GM12878 (cell line): ENCODE data around the gene SNCG. TPM values are rescaled to one million over a fixed set of nuclear protein-coding genes. Genes with fewer than 3 reads are reported as not detected.
"Not testable (repeated sequence)": the region's sequence is repeated elsewhere in the genome, so short reads cannot be mapped to it uniquely, and the experiment has no call there.

Source experiments
- ATAC-seq: fragments of 200-7000 bp; cut with Tn5 transposase; 3 replicates; pipeline ENCODE4 v1.9.1; 2020; ENCODE audit warnings: mild to moderate bottlenecking, moderate library complexity
- BruUV-seq: library from RNA; stranded (reverse); fragments of 400-500 nt; replicated peaks from 2 replicates; lab custom pipeline; 2021; lab: Mats Ljungman, UMichigan
- CTCF ChIA-PET: fragments of 300-600 bp; sonication (Branson Sonifier 250); formaldehyde crosslinking; extraction: SDS; loops from one replicate; lab custom pipeline; 2021; ENCODE audit warnings: inconsistent platforms; lab: Yijun Ruan, JAX
- POLR2A ChIA-PET: fragments of 350-600 bp; formaldehyde crosslinking; extraction: SDS; loops from one replicate; lab custom pipeline; 2021; ENCODE audit warnings: inconsistent platforms; lab: Charles Lee
- RAD21 ChIA-PET: fragments of 300-600 bp; sonication (Branson Sonifier 250); formaldehyde crosslinking; loops from one replicate; lab custom pipeline; 2023; ENCODE audit warnings: antibody characterized with exemption; ENCODE audit not compliant: unreplicated experiment; lab: Charles Lee
- SMC1A ChIA-PET: fragments of 300-600 bp; sonication (Branson Sonifier 250); formaldehyde crosslinking; loops from one replicate; lab custom pipeline; 2023; ENCODE audit not compliant: unreplicated experiment, uncharacterized antibody; lab: Charles Lee
- DNase-seq: peaks from one replicate; pipeline ENCODE4 v3.0.0-alpha.2; 2011; ENCODE audit warnings: low read depth, low spot score
- FAIRE-seq: peaks from 3 replicates; lab custom pipeline; 2011; peaks lifted over from hg19 to GRCh38; lab: Jason Lieb, UNC
- H2AFZ ChIP-seq: 2 replicates; pipeline ENCODE4 v1.6.0; 2011; ENCODE audit warnings: low read depth, low read length, control low read depth; ENCODE audit not compliant: control insufficient read depth
- H3K27ac ChIP-seq: 2 replicates; pipeline ENCODE4 v1.5.1; 2011; ENCODE audit warnings: control low read depth; ENCODE audit not compliant: control insufficient read depth, insufficient read depth
- H3K27me3 ChIP-seq, 2 experiments: replicated peaks in 1 of 2; 2 replicates each; pipeline versions ENCODE4 v1.6.0 to v1.6.1; 2011; ENCODE audit warnings: low read length in 1 of 2; ENCODE audit not compliant: control insufficient read depth in 2 of 2, insufficient read depth in 2 of 2
- H3K36me3 ChIP-seq, 2 experiments: 2 replicates each; pipeline ENCODE4 v1.5.1; 2011; ENCODE audit warnings: low read length in 1 of 2; ENCODE audit not compliant: control insufficient read depth in 2 of 2, insufficient read depth in 2 of 2
- H3K4me1 ChIP-seq: 2 replicates; pipeline ENCODE4 v1.6.1; 2011; ENCODE audit warnings: mild to moderate bottlenecking, low read length, moderate library complexity, mixed read lengths; ENCODE audit not compliant: control insufficient read depth, insufficient read depth
- H3K4me2 ChIP-seq: 2 replicates; pipeline ENCODE4 v1.6.0; 2011; ENCODE audit warnings: control low read depth; ENCODE audit not compliant: control insufficient read depth, insufficient read depth
- H3K4me3 ChIP-seq: fragments of 200-600 bp; sonication (generic); 2 replicates; pipeline ENCODE4 v1.5.1; 2016
- H3K79me2 ChIP-seq: 2 replicates; pipeline ENCODE4 v1.6.0; 2011; ENCODE audit warnings: low read length; ENCODE audit not compliant: control insufficient read depth, insufficient read depth
- H3K9ac ChIP-seq: 2 replicates; pipeline ENCODE4 v1.8.0; 2011; ENCODE audit warnings: low read length, control low read depth, mixed read lengths; ENCODE audit not compliant: control insufficient read depth, insufficient read depth
- H3K9me3 ChIP-seq: replicated peaks from 3 replicates; pipeline ENCODE4 v1.5.1; 2011; ENCODE audit warnings: mild to moderate bottlenecking, low read length; ENCODE audit not compliant: control insufficient read depth, insufficient read depth
- H4K20me1 ChIP-seq: 2 replicates; pipeline ENCODE4 v1.6.0; 2011; ENCODE audit not compliant: control insufficient read depth, insufficient read depth
- CEBPB ChIP-seq, 2 experiments: fragments of 150-350 bp in 1 of 2; IDR thresholded peaks; 2 replicates each; pipeline ENCODE4 v1.6.1; 2012 to 2014; ENCODE audit warnings: low read depth in 2 of 2, low read length in 2 of 2, borderline replicate concordance in 1 of 2, inconsistent platforms in 1 of 2
- DPF2 ChIP-seq: fragments of 450-650 bp; IDR thresholded peaks from 2 replicates; pipeline ENCODE4 v1.6.1; 2017; ENCODE audit warnings: mild to moderate bottlenecking
- HDAC2 ChIP-seq: fragments of 200-600 bp; sonication (generic); IDR thresholded peaks from 2 replicates; pipeline ENCODE4 v1.6.1; 2017
- NR2C1 ChIP-seq: fragments of 450-650 bp; IDR thresholded peaks from 2 replicates; pipeline ENCODE4 v1.6.1; 2017; ENCODE audit warnings: antibody characterized with exemption, mild to moderate bottlenecking, moderate library complexity
- PKNOX1 ChIP-seq: fragments of 450-650 bp; IDR thresholded peaks from 2 replicates; pipeline ENCODE4 v1.6.1; 2016; ENCODE audit warnings: mild to moderate bottlenecking
- PML ChIP-seq: IDR thresholded peaks from 2 replicates; pipeline ENCODE4 v1.6.1; 2012; ENCODE audit warnings: low read length, inconsistent platforms
- POU2F2 ChIP-seq: IDR thresholded peaks from 3 replicates; pipeline ENCODE4 v1.6.1; 2011; ENCODE audit warnings: low read depth, mild to moderate bottlenecking, low read length, borderline replicate concordance
- SMAD1 ChIP-seq: fragments of 450-650 bp; IDR thresholded peaks from 2 replicates; pipeline ENCODE4 v1.6.1; 2018; ENCODE audit warnings: mild to moderate bottlenecking, low read depth; ENCODE audit not compliant: partially characterized antibody
- ZBTB11 ChIP-seq: fragments of 450-650 bp; formaldehyde crosslinking; IDR thresholded peaks from 2 replicates; pipeline ENCODE4 v1.5.0; 2022; ENCODE audit warnings: mild to moderate bottlenecking, missing genetic modification characterization
- ZZZ3 ChIP-seq: IDR thresholded peaks from 2 replicates; pipeline ENCODE4 v1.6.1; 2011; ENCODE audit warnings: low read depth; ENCODE audit not compliant: control insufficient read depth, insufficient read length
- WGBS: methylation state at CpG from one replicate; pipeline ENCODE4 v1.1.6; 2016; ENCODE audit warnings: low lambda C conversion rate; ENCODE audit not compliant: insufficient replicate concordance, insufficient coverage; ENCODE audit errors: missing lambda C conversion rate; 5-methylcytosine and 5-hydroxymethylcytosine counted together
- in situ Hi-C: fragments of 300-500 bp; cut with MboI; formaldehyde crosslinking; loops from 9 replicates; pipeline ENCODE4 v1.14.3; 2018; ENCODE audit warnings: mixed read lengths
- intact Hi-C: fragments of 100-400 bp; cut with micrococcal nuclease; formaldehyde crosslinking; loops from one replicate; pipeline ENCODE4 v1.14.2; 2022; ENCODE audit not compliant: unreplicated experiment
- polyA plus RNA-seq, 11 experiments: library from polyadenylated mRNA; depleted of rRNA in 4 of 11; unstranded in 6 of 11; stranded (reverse) in 5 of 11; fragments of >200 nt; fragmentation: Nextera tagmentation in 4 of 11; fragmentation: Illumina TruSeq in 1 of 11; extraction: Ambion mirVana in 4 of 11; extraction: Trizol in 1 of 11; gene quantifications; 1 replicate in 1 of 11; 2 replicates in 10 of 11; pipeline versions ENCODE4 v1.2.1 to v1.2.3, GENCODE V29; 2011 to 2016; ENCODE audit warnings: inconsistent platforms in 2 of 11, missing spikeins in 2 of 11, low read depth in 1 of 11
- total RNA-seq, 4 experiments: library from RNA; depleted of rRNA in 3 of 4; stranded (reverse); fragments of >200 nt in 3 of 4; fragmentation: Illumina TruSeq in 1 of 4; extraction: Trizol in 1 of 4; gene quantifications; 2 replicates each; pipeline versions ENCODE4 v1.2.1 to v1.2.3, GENCODE V29; 2013 to 2021

The SNCG gene
- total and polyA plus RNA-seq, 10 of the 15 experiments (the other 5 are each of a cell fraction or from before 2014, with no cell fraction given): 0.22 to 1.3 (median 0.42) TPM; not detected in 6

GRCh38 chr10:86931872-86932271 lies 26.5 kb upstream of the SNCG start (continued):
- no peak for TF ChIP-seq CEBPB (IDR thresholded peaks at IDR 0.05; ENCODE audit: borderline replicate concordance in 1 of 2, low read depth in 2 of 2, low read length in 2 of 2)

- no peak for DNase-seq
- no peaks in the 10 kb centered on the region for H3K27me3 ChIP-seq
- TF ChIP-seq NR2C1 (no peak), SMAD1 (no peak), ZZZ3 (no peak), PKNOX1 (no peak), PML (no peak), POU2F2 (no peak), ZBTB11 (no peak), HDAC2 (no peak), DPF2 (no peak)
- TF ChIP-seq, all 136 proteins: peak for 0
- no TSS peak for BruUV-seq
- H3K4me3 ChIP-seq: no peak overlapping the region
- no peaks in the 10 kb centered on the region for H4K20me1 ChIP-seq
- RAD21 ChIA-PET: no interaction called here
- POLR2A ChIA-PET: no interaction called here
- no peak overlapping the region for H3K27ac ChIP-seq
- intact Hi-C loops (no loop called here), in situ Hi-C loops (no loop called here)
- H3K9me3 ChIP-seq: no peaks in the 10 kb centered on the region
- CTCF ChIA-PET: interaction anchor here (0.9 kb wide), 1 partner anchor 221 kb away, joined by 3 read pairs; no protein-coding TSS in a partner anchor
- no peak overlapping the region for H3K4me2 ChIP-seq
- ATAC-seq: no peak
- no peak for FAIRE-seq
- H3K79me2 ChIP-seq: no peaks in the 10 kb centered on the region
- no peaks in the 10 kb centered on the region for H3K4me1 ChIP-seq
- peaks cover 0 to 3% of the 10 kb centered on the region in 2 experiments; a peak in 1 of 4 replicates for H3K36me3 ChIP-seq
- no peak overlapping the region for H2AFZ ChIP-seq
- WGBS: 76% methylated on average over 2 of the region's 2 CpGs
- no peak overlapping the region for H3K9ac ChIP-seq
- SMC1A ChIA-PET: interaction anchor here (0.9 kb wide), 1 partner anchor 13 kb away, joined by 3 read pairs; no protein-coding TSS in a partner anchor
Measured at GRCh38 chr10:86932674-86933073, 25.7 kb upstream of the SNCG start.

- H3K79me2 ChIP-seq, H3K9me3 ChIP-seq, H3K4me2 ChIP-seq, intact Hi-C loops, DNase-seq, RAD21 ChIA-PET, H4K20me1 ChIP-seq, H3K9ac ChIP-seq, H3K4me1 ChIP-seq, SMC1A ChIA-PET, CTCF ChIA-PET, in situ Hi-C loops, H3K27me3 ChIP-seq, BruUV-seq, ATAC-seq, H3K4me3 ChIP-seq, H3K27ac ChIP-seq, POLR2A ChIA-PET, FAIRE-seq, H2AFZ ChIP-seq, H3K36me3 ChIP-seq: not testable (repeated sequence)
- WGBS: 49% methylated on average over 6 of the region's 6 CpGs
Measured at GRCh38 chr10:86934162-86934711, 24.2 kb upstream of the SNCG start.
